Adrenal gland (tissue), 5 donors: ENCODE data around the gene PRH2.

Experiments
- POLR2A ChIP-seq, 2 donors: fragments of 450-650 bp; IDR thresholded peaks; one replicate each; pipeline ENCODE4 v1.6.1; 2017; ENCODE audit warnings: antibody characterized with exemption in 2 of 2, mild to moderate bottlenecking in 2 of 2, moderate library complexity in 1 of 2
- TF ChIP-seq, protein P1 (sequence below), 6 experiments: fragments of 450-650 bp in 4 of 6; fragments of 200-600 bp in 2 of 6; sonication (generic) in 1 of 6; IDR thresholded peaks; 1 replicate in 5 of 6; 2 replicates in 1 of 6; pipeline versions ENCODE4 v1.5.1 to v1.8.0; 2016 to 2021; ENCODE audit warnings: antibody characterized with exemption in 6 of 6, mild to moderate bottlenecking in 2 of 6, moderate library complexity in 1 of 6
- donor health status: DM: no; HTN: no; CAD: no.

DNA sequence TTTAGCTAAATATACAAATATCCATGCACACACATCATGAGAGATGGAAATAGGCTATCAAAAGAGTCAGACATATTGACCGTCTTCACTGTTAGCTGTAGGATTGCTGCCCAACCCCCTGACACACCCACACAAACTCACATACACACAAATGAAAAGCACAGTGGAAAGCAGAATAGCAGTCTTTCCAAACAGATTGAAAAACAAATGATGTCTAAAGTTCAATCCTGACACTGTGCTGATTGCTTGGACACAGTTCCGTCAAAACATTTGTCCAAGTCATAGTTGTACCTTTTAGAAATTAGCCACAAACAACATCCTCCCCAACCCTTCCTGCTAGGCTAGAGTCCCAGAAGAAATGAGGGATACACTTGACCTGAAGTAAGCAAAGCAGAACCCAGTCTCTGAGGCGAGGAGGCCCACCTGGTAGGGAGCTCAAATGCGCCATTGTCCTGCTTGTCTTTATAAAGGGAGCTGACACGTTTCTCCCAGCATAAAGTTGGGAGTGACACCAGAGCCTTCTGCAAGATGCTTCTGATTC is at the start of gene PRH2:
- TF ChIP-seq, protein P1, sequence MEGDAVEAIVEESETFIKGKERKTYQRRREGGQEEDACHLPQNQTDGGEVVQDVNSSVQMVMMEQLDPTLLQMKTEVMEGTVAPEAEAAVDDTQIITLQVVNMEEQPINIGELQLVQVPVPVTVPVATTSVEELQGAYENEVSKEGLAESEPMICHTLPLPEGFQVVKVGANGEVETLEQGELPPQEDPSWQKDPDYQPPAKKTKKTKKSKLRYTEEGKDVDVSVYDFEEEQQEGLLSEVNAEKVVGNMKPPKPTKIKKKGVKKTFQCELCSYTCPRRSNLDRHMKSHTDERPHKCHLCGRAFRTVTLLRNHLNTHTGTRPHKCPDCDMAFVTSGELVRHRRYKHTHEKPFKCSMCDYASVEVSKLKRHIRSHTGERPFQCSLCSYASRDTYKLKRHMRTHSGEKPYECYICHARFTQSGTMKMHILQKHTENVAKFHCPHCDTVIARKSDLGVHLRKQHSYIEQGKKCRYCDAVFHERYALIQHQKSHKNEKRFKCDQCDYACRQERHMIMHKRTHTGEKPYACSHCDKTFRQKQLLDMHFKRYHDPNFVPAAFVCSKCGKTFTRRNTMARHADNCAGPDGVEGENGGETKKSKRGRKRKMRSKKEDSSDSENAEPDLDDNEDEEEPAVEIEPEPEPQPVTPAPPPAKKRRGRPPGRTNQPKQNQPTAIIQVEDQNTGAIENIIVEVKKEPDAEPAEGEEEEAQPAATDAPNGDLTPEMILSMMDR (IDR thresholded peaks at IDR 0.05), result no peak
- no peak for TF ChIP-seq POLR2A (IDR thresholded peaks at IDR 0.05)
